HEK293 (cell line): ENCODE data around the gene B4GAT1.

Experiments used
- CTCF ChIA-PET: fragments of 350-600 bp; formaldehyde crosslinking; extraction: SDS; loops from one replicate; lab custom pipeline; 2021; ENCODE audit warnings: antibody characterized with exemption; lab: Yijun Ruan, JAX
- POLR2A ChIA-PET: fragments of 300-600 bp; formaldehyde crosslinking; extraction: SDS; loops from one replicate; lab custom pipeline; 2020; ENCODE audit warnings: antibody characterized with exemption, inconsistent platforms; lab: Yijun Ruan, JAX
- H3K27ac ChIP-seq: fragments of 200-500 bp; sonication (Bioruptor generic); 2 replicates; pipeline ENCODE4 v1.5.1; 2014; ENCODE audit warnings: low read depth, low read length, control low read depth, inconsistent platforms; ENCODE audit errors: extremely low read depth
- H3K36me3 ChIP-seq, 2 experiments: fragments of 200-500 bp in 1 of 2; sonication (Bioruptor generic) in 1 of 2; 1 replicate in 1 of 2; 2 replicates in 1 of 2; pipeline ENCODE4 v1.5.1; 2014 to 2017; ENCODE audit warnings: inconsistent platforms in 2 of 2, low read length in 2 of 2; ENCODE audit not compliant: control insufficient read depth in 2 of 2, insufficient read depth in 1 of 2
- H3K4me1 ChIP-seq: fragments of 200-500 bp; sonication (Bioruptor generic); 2 replicates; pipeline ENCODE4 v1.5.1; 2014; ENCODE audit warnings: mild to moderate bottlenecking, low read length, inconsistent platforms; ENCODE audit not compliant: control insufficient read depth, insufficient read depth
- H3K4me3 ChIP-seq: 2 replicates; pipeline ENCODE4 v1.5.1; 2011; ENCODE audit warnings: low read depth, mild to moderate bottlenecking, control low read depth, low read length, moderate library complexity
- H3K9me3 ChIP-seq: fragments of 200-500 bp; sonication (Bioruptor generic); 2 replicates; pipeline ENCODE4 v1.5.1; 2014; ENCODE audit warnings: low read depth, low read length, inconsistent platforms; ENCODE audit not compliant: control insufficient read depth, insufficient read depth
- IKZF3 ChIP-seq: fragments of 450-650 bp; IDR thresholded peaks from 2 replicates; pipeline ENCODE4 v1.5.0; 2018; ENCODE audit warnings: missing biosample characterization, mild to moderate bottlenecking, missing genetic modification characterization, moderate library complexity
- MYNN ChIP-seq: fragments of 450-650 bp; formaldehyde crosslinking; IDR thresholded peaks from 2 replicates; pipeline ENCODE4 v1.5.1; 2016; ENCODE audit warnings: missing biosample characterization, missing genetic modification characterization, borderline replicate concordance
- OVOL3 ChIP-seq: fragments of 450-650 bp; formaldehyde crosslinking; IDR thresholded peaks from 2 replicates; pipeline ENCODE4 v1.5.1; 2016; ENCODE audit warnings: missing biosample characterization, missing genetic modification characterization
- PRDM1 ChIP-seq: fragments of 450-650 bp; formaldehyde crosslinking; IDR thresholded peaks from 2 replicates; pipeline ENCODE4; 2016; ENCODE audit warnings: missing biosample characterization, missing genetic modification characterization
- SCRT1 ChIP-seq: fragments of 450-650 bp; formaldehyde crosslinking; IDR thresholded peaks from 2 replicates; pipeline ENCODE4 v1.5.1; 2016; ENCODE audit warnings: missing biosample characterization, missing genetic modification characterization, borderline replicate concordance
- SP2 ChIP-seq: fragments of 450-650 bp; formaldehyde crosslinking; IDR thresholded peaks from 2 replicates; pipeline ENCODE4 v1.5.1; 2016; ENCODE audit warnings: missing biosample characterization, missing genetic modification characterization
- ZFP3 ChIP-seq: fragments of 450-650 bp; formaldehyde crosslinking; IDR thresholded peaks from 2 replicates; pipeline ENCODE4 v1.5.1; 2016; ENCODE audit warnings: low read depth, missing biosample characterization, missing genetic modification characterization
- ZIC2 ChIP-seq: fragments of 450-650 bp; formaldehyde crosslinking; IDR thresholded peaks from 2 replicates; pipeline ENCODE4 v1.5.1; 2016; ENCODE audit warnings: missing biosample characterization, missing genetic modification characterization
- ZNF248 ChIP-seq: fragments of 450-650 bp; formaldehyde crosslinking; IDR thresholded peaks from 2 replicates; pipeline ENCODE4 v1.5.1; 2017; ENCODE audit warnings: missing biosample characterization, missing genetic modification characterization
- ZNF26 ChIP-seq: fragments of 450-650 bp; formaldehyde crosslinking; IDR thresholded peaks from 2 replicates; pipeline ENCODE4 v1.5.1; 2016; ENCODE audit warnings: missing biosample characterization, missing genetic modification characterization
- ZNF514 ChIP-seq: fragments of 450-650 bp; formaldehyde crosslinking; IDR thresholded peaks from 2 replicates; pipeline ENCODE4 v1.5.1; 2016; ENCODE audit warnings: missing biosample characterization, missing genetic modification characterization
- ZNF610 ChIP-seq: fragments of 450-650 bp; formaldehyde crosslinking; IDR thresholded peaks from 2 replicates; pipeline ENCODE4 v1.5.1; 2016; ENCODE audit warnings: missing biosample characterization, missing genetic modification characterization, borderline replicate concordance
- ZNF747 ChIP-seq: fragments of 450-650 bp; formaldehyde crosslinking; IDR thresholded peaks from 2 replicates; pipeline ENCODE4 v1.5.1; 2016; ENCODE audit warnings: missing biosample characterization, missing genetic modification characterization
- ZNF768 ChIP-seq: fragments of 450-650 bp; formaldehyde crosslinking; IDR thresholded peaks from 2 replicates; pipeline ENCODE4 v1.5.1; 2018; ENCODE audit warnings: missing biosample characterization, mild to moderate bottlenecking, missing genetic modification characterization
- TF ChIP-seq, protein P1 (sequence below): fragments of 450-650 bp; formaldehyde crosslinking; IDR thresholded peaks from 2 replicates; pipeline ENCODE4 v1.5.1; 2016; ENCODE audit warnings: missing biosample characterization, missing genetic modification characterization, borderline replicate concordance

Gene B4GAT1

GRCh38 chr11:66318600-66318970 lies 28.8 kb downstream of the B4GAT1 start (continued):
- TF ChIP-seq ZNF26 (tag by site-specific recombination) (no peak), ZNF747 (tag by site-specific recombination) (no peak), IKZF3 (tag by site-specific recombination) (no peak), ZNF610 (tag by site-specific recombination) (no peak), SCRT1 (no peak), SP2 (tag by site-specific recombination) (no peak)

DNA sequence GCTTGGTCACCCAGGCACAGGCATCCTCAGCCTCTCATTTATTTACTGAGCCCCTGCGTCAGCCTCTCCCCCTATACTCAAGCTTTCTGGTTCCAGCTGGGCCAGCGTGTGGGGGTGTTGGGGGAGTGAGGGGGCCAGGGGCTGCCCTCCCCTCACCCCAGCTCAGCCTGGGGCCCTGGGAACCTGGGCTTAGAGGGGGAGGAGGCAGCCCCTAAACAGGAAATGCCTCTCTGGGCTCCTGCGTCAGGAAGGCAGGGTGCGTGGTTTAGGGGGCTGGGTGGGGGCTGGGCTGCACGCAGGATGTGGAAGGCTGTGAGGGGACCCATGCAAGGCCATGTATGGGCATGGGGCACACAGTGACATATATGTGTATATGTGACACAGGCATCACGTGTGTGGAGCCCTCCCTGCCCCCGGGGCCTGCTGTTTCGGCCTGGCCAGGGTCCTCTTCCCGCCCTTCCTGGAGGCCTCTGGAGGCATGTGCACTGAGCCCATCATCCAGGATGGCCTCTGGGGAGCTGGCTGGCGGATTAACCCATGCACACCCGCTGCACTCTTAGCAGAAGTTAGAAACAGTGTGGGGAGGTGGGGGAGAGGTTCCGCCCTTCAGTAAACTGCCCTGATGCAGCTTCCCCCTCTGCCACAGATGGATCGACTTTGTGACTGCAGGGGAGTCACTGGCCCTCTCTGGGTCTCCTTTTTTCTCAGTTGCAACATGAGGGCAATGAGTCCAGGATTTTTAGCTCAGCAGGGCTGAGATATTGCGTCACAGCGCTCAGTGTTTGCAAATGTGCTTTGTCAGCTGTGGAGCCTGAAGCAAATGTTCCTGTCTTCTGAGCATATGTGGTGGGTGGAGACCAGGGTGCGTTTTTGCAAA lies 29.5 kb downstream of the B4GAT1 start:
- ChIA-PET POLR2A (interaction anchor here (1.2 kb wide), 1 partner anchor 18 kb away, joined by 3 read pairs; the partner anchor contains the start of gene RIN1), CTCF (no interaction called here)
- H3K9me3 ChIP-seq: no peaks in the 10 kb centered on the region
- no peaks in the 10 kb centered on the region for H3K4me1 ChIP-seq
- no peak overlapping the region for H3K4me3 ChIP-seq
- TF ChIP-seq ZNF514 (no peak), PRDM1 (tag by site-specific recombination) (no peak)
- no peaks in the 10 kb centered on the region for H3K36me3 ChIP-seq
- no peak overlapping the region for H3K27ac ChIP-seq

- ChIA-PET CTCF (interaction anchor here (0.7 kb wide), 1 partner anchor 10 kb away, joined by 3 read pairs; no protein-coding TSS in a partner anchor), POLR2A (interaction anchor here (1.2 kb wide), 1 partner anchor 19 kb away, joined by 3 read pairs; the partner anchor contains the start of gene RIN1)
- TF ChIP-seq, protein P1, sequence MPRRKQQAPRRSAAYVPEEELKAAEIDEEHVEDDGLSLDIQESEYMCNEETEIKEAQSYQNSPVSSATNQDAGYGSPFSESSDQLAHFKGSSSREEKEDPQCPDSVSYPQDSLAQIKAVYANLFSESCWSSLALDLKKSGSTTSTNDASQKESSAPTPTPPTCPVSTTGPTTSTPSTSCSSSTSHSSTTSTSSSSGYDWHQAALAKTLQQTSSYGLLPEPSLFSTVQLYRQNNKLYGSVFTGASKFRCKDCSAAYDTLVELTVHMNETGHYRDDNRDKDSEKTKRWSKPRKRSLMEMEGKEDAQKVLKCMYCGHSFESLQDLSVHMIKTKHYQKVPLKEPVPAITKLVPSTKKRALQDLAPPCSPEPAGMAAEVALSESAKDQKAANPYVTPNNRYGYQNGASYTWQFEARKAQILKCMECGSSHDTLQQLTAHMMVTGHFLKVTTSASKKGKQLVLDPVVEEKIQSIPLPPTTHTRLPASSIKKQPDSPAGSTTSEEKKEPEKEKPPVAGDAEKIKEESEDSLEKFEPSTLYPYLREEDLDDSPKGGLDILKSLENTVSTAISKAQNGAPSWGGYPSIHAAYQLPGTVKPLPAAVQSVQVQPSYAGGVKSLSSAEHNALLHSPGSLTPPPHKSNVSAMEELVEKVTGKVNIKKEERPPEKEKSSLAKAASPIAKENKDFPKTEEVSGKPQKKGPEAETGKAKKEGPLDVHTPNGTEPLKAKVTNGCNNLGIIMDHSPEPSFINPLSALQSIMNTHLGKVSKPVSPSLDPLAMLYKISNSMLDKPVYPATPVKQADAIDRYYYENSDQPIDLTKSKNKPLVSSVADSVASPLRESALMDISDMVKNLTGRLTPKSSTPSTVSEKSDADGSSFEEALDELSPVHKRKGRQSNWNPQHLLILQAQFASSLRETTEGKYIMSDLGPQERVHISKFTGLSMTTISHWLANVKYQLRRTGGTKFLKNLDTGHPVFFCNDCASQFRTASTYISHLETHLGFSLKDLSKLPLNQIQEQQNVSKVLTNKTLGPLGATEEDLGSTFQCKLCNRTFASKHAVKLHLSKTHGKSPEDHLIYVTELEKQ (tag by site-specific recombination): no peak
- TF ChIP-seq MYNN (tag by site-specific recombination): no peak
- no peak for TF ChIP-seq ZNF768 (tag by site-specific recombination)
- no peak for TF ChIP-seq ZIC2 (tag by site-specific recombination)
- TF ChIP-seq ZNF248 (tag by site-specific recombination): no peak
- TF ChIP-seq ZFP3 (tag by site-specific recombination): no peak
- no peak for TF ChIP-seq OVOL3 (tag by site-specific recombination)
- no peaks in the 10 kb centered on the region for H3K9me3 ChIP-seq
- no peak overlapping the region for H3K4me3 ChIP-seq
- no peaks in the 10 kb centered on the region for H3K4me1 ChIP-seq
- H3K36me3 ChIP-seq: no peaks in the 10 kb centered on the region
- no peak overlapping the region for H3K27ac ChIP-seq
These were observed 30.1 kb downstream of the B4GAT1 start for GRCh38 chr11:66317322-66317722.
